Measurements from ENCODE around the gene DDIT3.

The DDIT3 gene

GRCh38 chr12:57485695-57486094 is 34.6 kb downstream of the DDIT3 start:
- DNase-seq: no peak

- peak; percentile 83 for DNase-seq
These were observed 36.8 kb downstream of the DDIT3 start for GRCh38 chr12:57483466-57483865.

GRCh38 chr12:57481671-57482070 is 38.6 kb downstream of the DDIT3 start:
- no peak for DNase-seq

- no peak for DNase-seq
These were observed 40.8 kb downstream of the DDIT3 start, which contains the start of gene ARHGAP9 for GRCh38 chr12:57479376-57480115. ARHGAP9 (minus strand) TSS chr12:57479866; CDS start chr12:57479406, 460 bp downstream.

GRCh38 chr12:57479043-57479375 is 41.3 kb downstream of the DDIT3 start:
- no peak for DNase-seq

GRCh38 chr12:57477710-57478681 is 42.3 kb downstream of the DDIT3 start:
- no peak for DNase-seq

GRCh38 chr12:57476993-57477709 is 43.2 kb downstream of the DDIT3 start:
- DNase-seq: no peak

- no peak for DNase-seq
These were observed 43.9 kb downstream of the DDIT3 start for GRCh38 chr12:57476162-57476992.

- no peak for DNase-seq
These were observed 44.8 kb downstream of the DDIT3 start for GRCh38 chr12:57475271-57476161.

- DNase-seq: no peak
These were observed 45.5 kb downstream of the DDIT3 start for GRCh38 chr12:57474862-57475261.

- no peak for DNase-seq
These were observed 45.9 kb downstream of the DDIT3 start for GRCh38 chr12:57474430-57474829.

GRCh38 chr12:57473886-57474285 is 46.4 kb downstream of the DDIT3 start:
- DNase-seq: no peak

- DNase-seq: no peak
These were observed 46.9 kb downstream of the DDIT3 start for GRCh38 chr12:57473392-57473791.

- DNase-seq: no peak
These were observed 47.9 kb downstream of the DDIT3 start for GRCh38 chr12:57472391-57472790.

GRCh38 chr12:57471661-57472060 is 48.7 kb downstream of the DDIT3 start:
- no peak for DNase-seq

- no peak for DNase-seq
These were observed 49.2 kb downstream of the DDIT3 start for GRCh38 chr12:57470970-57471656.

GRCh38 chr12:57470286-57470969 is 49.9 kb downstream of the DDIT3 start:
- DNase-seq: no peak

GRCh38 chr12:57469296-57470164 is 50.8 kb downstream of the DDIT3 start:
- no peak for DNase-seq

GRCh38 chr12:57467915-57468314 is 52.4 kb downstream of the DDIT3 start:
- DNase-seq: no peak
